Ishikawa (cell line): ENCODE results near the gene TPT1.

Source experiments
- CEBPB ChIP-seq: IDR thresholded peaks from 2 replicates; pipeline ENCODE4 v1.6.1; 2012
- CREB1 ChIP-seq: IDR thresholded peaks from 2 replicates; pipeline ENCODE4 v1.6.1; 2012; ENCODE audit warnings: low read depth
- EGR1 ChIP-seq: IDR thresholded peaks from 2 replicates; pipeline ENCODE4 v1.6.1; 2012
- EP300 ChIP-seq: IDR thresholded peaks from 2 replicates; pipeline ENCODE4 v1.6.1; 2012; ENCODE audit warnings: borderline replicate concordance
- FOXM1 ChIP-seq: IDR thresholded peaks from 2 replicates; pipeline ENCODE4 v1.6.1; 2012; ENCODE audit warnings: low read depth, borderline replicate concordance
- MAX ChIP-seq: IDR thresholded peaks from 2 replicates; pipeline ENCODE4 v1.6.1; 2012
- NFIC ChIP-seq: IDR thresholded peaks from 2 replicates; pipeline ENCODE4 v1.6.1; 2012
- RAD21 ChIP-seq: IDR thresholded peaks from 2 replicates; pipeline ENCODE4 v1.6.1; 2012; ENCODE audit warnings: low read depth
- TAF1 ChIP-seq: IDR thresholded peaks from 2 replicates; pipeline ENCODE4 v1.6.1; 2012; ENCODE audit warnings: low read depth, mild to moderate bottlenecking
- TCF12 ChIP-seq: IDR thresholded peaks from 2 replicates; pipeline ENCODE4 v1.6.1; 2012; ENCODE audit warnings: low read depth
- TEAD4 ChIP-seq: IDR thresholded peaks from 2 replicates; pipeline ENCODE4 v1.6.1; 2012
- YY1 ChIP-seq: IDR thresholded peaks from 2 replicates; pipeline ENCODE4 v1.6.1; 2012; ENCODE audit warnings: low read depth
- ZBTB7A ChIP-seq: IDR thresholded peaks from 2 replicates; pipeline ENCODE4 v1.6.1; 2012; ENCODE audit warnings: low read depth
- TF ChIP-seq, protein P1 (sequence below): IDR thresholded peaks from 2 replicates; pipeline ENCODE4 v1.6.1; 2012
- TF ChIP-seq, protein P2 (sequence below): IDR thresholded peaks from 2 replicates; pipeline ENCODE4 v1.6.1; 2012; ENCODE audit warnings: low read depth, mild to moderate bottlenecking

Gene TPT1

GRCh38 chr13:45362939-45363338 is 22.0 kb upstream of the TPT1 start:
- TF ChIP-seq EGR1, result no peak
- TF ChIP-seq MAX, result no peak
- no peak for TF ChIP-seq CEBPB
- TF ChIP-seq CREB1, result no peak
- TF ChIP-seq TEAD4, result no peak
- no peak for TF ChIP-seq ZBTB7A
- TF ChIP-seq YY1, result no peak
- no peak for TF ChIP-seq NFIC
- TF ChIP-seq, protein P1, sequence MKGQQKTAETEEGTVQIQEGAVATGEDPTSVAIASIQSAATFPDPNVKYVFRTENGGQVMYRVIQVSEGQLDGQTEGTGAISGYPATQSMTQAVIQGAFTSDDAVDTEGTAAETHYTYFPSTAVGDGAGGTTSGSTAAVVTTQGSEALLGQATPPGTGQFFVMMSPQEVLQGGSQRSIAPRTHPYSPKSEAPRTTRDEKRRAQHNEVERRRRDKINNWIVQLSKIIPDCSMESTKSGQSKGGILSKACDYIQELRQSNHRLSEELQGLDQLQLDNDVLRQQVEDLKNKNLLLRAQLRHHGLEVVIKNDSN, result no peak
- TF ChIP-seq TAF1, result no peak
- TF ChIP-seq TCF12, result no peak
- no peak for TF ChIP-seq EP300
- TF ChIP-seq FOXM1, result no peak

- TF ChIP-seq TEAD4, result no peak
- no peak for TF ChIP-seq NFIC
- TF ChIP-seq EP300, result no peak
- no peak for TF ChIP-seq FOXM1
- TF ChIP-seq MAX, result no peak
- TF ChIP-seq EGR1, result no peak
- no peak for TF ChIP-seq RAD21
Observed at GRCh38 chr13:45361596-45362206, 20.7 kb upstream of the TPT1 start.

DNA sequence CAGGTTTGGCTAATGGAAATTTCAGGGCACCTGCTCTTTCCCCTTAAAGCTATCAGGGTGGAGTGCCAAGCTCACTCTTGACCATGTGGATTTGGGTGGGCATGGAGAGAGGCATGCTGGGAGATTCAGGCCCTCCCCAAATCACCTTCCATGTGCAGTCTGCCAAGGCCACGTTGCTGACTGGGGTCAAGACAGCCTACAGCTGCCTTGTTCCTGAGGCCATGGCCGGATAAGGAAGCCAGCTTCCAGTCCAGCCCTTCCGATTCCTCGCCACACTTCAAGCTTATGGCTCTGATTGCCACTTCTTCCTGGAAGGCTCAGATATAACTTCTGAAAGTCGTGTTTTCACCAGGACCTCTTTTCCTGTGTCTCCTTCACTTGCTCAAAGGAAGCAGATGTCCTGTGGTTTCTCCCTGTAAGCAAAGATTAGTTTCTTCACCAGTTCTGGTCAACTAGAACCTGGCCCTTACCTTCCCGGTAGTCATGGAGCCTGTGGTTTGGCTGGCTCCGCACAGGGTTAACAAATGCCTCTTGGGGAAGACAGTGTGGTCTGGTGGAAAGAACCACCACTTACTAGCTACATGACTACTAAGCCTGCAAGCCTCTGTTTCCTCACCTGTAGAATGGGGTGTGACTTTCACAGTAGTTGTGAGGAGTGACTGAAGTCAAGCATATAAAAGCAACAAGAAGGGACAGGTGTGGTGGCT is 16.1 kb upstream of the TPT1 start:
- TF ChIP-seq CREB1 (no peak), TEAD4 (no peak), TAF1 (no peak), ZBTB7A (no peak), TCF12 (no peak), EGR1 (no peak), RAD21 (no peak), MAX (no peak), YY1 (no peak), NFIC (no peak), CEBPB (no peak), FOXM1 (no peak)
- TF ChIP-seq, protein P1, result no peak
- TF ChIP-seq, protein P2, sequence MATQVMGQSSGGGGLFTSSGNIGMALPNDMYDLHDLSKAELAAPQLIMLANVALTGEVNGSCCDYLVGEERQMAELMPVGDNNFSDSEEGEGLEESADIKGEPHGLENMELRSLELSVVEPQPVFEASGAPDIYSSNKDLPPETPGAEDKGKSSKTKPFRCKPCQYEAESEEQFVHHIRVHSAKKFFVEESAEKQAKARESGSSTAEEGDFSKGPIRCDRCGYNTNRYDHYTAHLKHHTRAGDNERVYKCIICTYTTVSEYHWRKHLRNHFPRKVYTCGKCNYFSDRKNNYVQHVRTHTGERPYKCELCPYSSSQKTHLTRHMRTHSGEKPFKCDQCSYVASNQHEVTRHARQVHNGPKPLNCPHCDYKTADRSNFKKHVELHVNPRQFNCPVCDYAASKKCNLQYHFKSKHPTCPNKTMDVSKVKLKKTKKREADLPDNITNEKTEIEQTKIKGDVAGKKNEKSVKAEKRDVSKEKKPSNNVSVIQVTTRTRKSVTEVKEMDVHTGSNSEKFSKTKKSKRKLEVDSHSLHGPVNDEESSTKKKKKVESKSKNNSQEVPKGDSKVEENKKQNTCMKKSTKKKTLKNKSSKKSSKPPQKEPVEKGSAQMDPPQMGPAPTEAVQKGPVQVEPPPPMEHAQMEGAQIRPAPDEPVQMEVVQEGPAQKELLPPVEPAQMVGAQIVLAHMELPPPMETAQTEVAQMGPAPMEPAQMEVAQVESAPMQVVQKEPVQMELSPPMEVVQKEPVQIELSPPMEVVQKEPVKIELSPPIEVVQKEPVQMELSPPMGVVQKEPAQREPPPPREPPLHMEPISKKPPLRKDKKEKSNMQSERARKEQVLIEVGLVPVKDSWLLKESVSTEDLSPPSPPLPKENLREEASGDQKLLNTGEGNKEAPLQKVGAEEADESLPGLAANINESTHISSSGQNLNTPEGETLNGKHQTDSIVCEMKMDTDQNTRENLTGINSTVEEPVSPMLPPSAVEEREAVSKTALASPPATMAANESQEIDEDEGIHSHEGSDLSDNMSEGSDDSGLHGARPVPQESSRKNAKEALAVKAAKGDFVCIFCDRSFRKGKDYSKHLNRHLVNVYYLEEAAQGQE, result no peak

- no peak for TF ChIP-seq RAD21
- no peak for TF ChIP-seq FOXM1
- TF ChIP-seq, protein P2, result no peak
- TF ChIP-seq TAF1, result no peak
- TF ChIP-seq ZBTB7A, result no peak
- TF ChIP-seq TCF12, result no peak
- TF ChIP-seq EP300, result no peak
- no peak for TF ChIP-seq MAX
- TF ChIP-seq, protein P1, result no peak
- no peak for TF ChIP-seq CEBPB
- TF ChIP-seq TEAD4, result no peak
- TF ChIP-seq EGR1, result no peak
- TF ChIP-seq CREB1, result no peak
- TF ChIP-seq NFIC, result no peak
- no peak for TF ChIP-seq YY1
Observed at GRCh38 chr13:45353895-45354294, 12.9 kb upstream of the TPT1 start.

DNA sequence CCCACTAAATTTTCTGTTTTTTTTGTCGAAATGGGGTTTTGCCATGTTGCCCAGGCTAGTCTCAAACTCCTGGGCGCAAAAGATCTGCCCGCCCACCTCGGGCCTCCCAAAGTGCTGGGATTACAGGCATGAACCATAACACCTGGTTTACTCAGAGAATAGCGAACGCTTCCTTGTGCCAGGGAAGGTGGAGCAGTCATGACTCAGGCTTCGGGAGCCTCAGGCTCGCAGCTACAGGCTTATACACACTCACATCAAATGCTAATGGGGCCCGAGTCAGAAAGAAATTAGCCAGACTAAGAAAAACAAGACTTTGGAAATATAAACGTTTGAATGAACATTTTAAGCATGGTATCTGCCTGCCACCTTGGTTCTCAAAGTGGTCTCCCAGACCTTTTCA is 11.0 kb upstream of the TPT1 start:
- TF ChIP-seq EGR1, result no peak
- TF ChIP-seq, protein P1, result no peak
